HEK293 (cell line): ENCODE results near the gene VPS35L.
"Not testable (repeated sequence)": the region's sequence is repeated elsewhere in the genome, so short reads cannot be mapped to it uniquely, and the experiment has no call there.

Experiments
- CTCF ChIA-PET: fragments of 350-600 bp; formaldehyde crosslinking; extraction: SDS; loops from one replicate; lab custom pipeline; 2021; ENCODE audit warnings: antibody characterized with exemption; lab: Yijun Ruan, JAX
- POLR2A ChIA-PET: fragments of 300-600 bp; formaldehyde crosslinking; extraction: SDS; loops from one replicate; lab custom pipeline; 2020; ENCODE audit warnings: antibody characterized with exemption, inconsistent platforms; lab: Yijun Ruan, JAX
- H3K27ac ChIP-seq: fragments of 200-500 bp; sonication (Bioruptor generic); 2 replicates; pipeline ENCODE4 v1.5.1; 2014; ENCODE audit warnings: low read depth, low read length, control low read depth, inconsistent platforms; ENCODE audit errors: extremely low read depth
- H3K36me3 ChIP-seq, 2 experiments: fragments of 200-500 bp in 1 of 2; sonication (Bioruptor generic) in 1 of 2; 1 replicate in 1 of 2; 2 replicates in 1 of 2; pipeline ENCODE4 v1.5.1; 2014 to 2017; ENCODE audit warnings: inconsistent platforms in 2 of 2, low read length in 2 of 2; ENCODE audit not compliant: control insufficient read depth in 2 of 2, insufficient read depth in 1 of 2
- H3K4me1 ChIP-seq: fragments of 200-500 bp; sonication (Bioruptor generic); 2 replicates; pipeline ENCODE4 v1.5.1; 2014; ENCODE audit warnings: mild to moderate bottlenecking, low read length, inconsistent platforms; ENCODE audit not compliant: control insufficient read depth, insufficient read depth
- H3K4me3 ChIP-seq: 2 replicates; pipeline ENCODE4 v1.5.1; 2011; ENCODE audit warnings: low read depth, mild to moderate bottlenecking, control low read depth, low read length, moderate library complexity
- H3K9me3 ChIP-seq: fragments of 200-500 bp; sonication (Bioruptor generic); 2 replicates; pipeline ENCODE4 v1.5.1; 2014; ENCODE audit warnings: low read depth, low read length, inconsistent platforms; ENCODE audit not compliant: control insufficient read depth, insufficient read depth
- KLF1 ChIP-seq: fragments of 450-650 bp; formaldehyde crosslinking; IDR thresholded peaks from 2 replicates; pipeline ENCODE4 v1.5.1; 2016; ENCODE audit warnings: missing biosample characterization, missing genetic modification characterization
- KLF10 ChIP-seq: fragments of 450-650 bp; IDR thresholded peaks from 2 replicates; pipeline ENCODE4 v1.5.1; 2018; ENCODE audit warnings: missing biosample characterization, mild to moderate bottlenecking, missing genetic modification characterization
- PRDM1 ChIP-seq: fragments of 450-650 bp; formaldehyde crosslinking; IDR thresholded peaks from 2 replicates; pipeline ENCODE4; 2016; ENCODE audit warnings: missing biosample characterization, missing genetic modification characterization
- TCF7L2 ChIP-seq: IDR thresholded peaks from 2 replicates; pipeline ENCODE4 v1.6.1; 2011; ENCODE audit warnings: low read depth, mild to moderate bottlenecking, inconsistent platforms, low read length, moderate library complexity, borderline replicate concordance
- WT1 ChIP-seq: fragments of 450-650 bp; formaldehyde crosslinking; IDR thresholded peaks from 2 replicates; pipeline ENCODE4 v1.5.1; 2016; ENCODE audit warnings: missing biosample characterization, missing genetic modification characterization
- YY1 ChIP-seq: fragments of 450-650 bp; formaldehyde crosslinking; IDR thresholded peaks from 2 replicates; pipeline ENCODE4 v1.5.1; 2018; ENCODE audit warnings: missing biosample characterization, missing genetic modification characterization
- ZBTB17 ChIP-seq: fragments of 450-650 bp; formaldehyde crosslinking; IDR thresholded peaks from 2 replicates; pipeline ENCODE4 v1.5.1; 2016; ENCODE audit warnings: missing biosample characterization, missing genetic modification characterization
- ZBTB48 ChIP-seq: fragments of 450-650 bp; formaldehyde crosslinking; IDR thresholded peaks from 2 replicates; pipeline ENCODE4 v1.5.1; 2016; ENCODE audit warnings: missing biosample characterization, missing genetic modification characterization
- ZFP3 ChIP-seq: fragments of 450-650 bp; formaldehyde crosslinking; IDR thresholded peaks from 2 replicates; pipeline ENCODE4 v1.5.1; 2016; ENCODE audit warnings: low read depth, missing biosample characterization, missing genetic modification characterization
- ZFP37 ChIP-seq: fragments of 450-650 bp; formaldehyde crosslinking; IDR thresholded peaks from 2 replicates; pipeline ENCODE4 v1.5.1; 2016; ENCODE audit warnings: missing biosample characterization, missing genetic modification characterization
- ZNF132 ChIP-seq: fragments of 450-650 bp; formaldehyde crosslinking; IDR thresholded peaks from 2 replicates; pipeline ENCODE4 v1.5.1; 2017; ENCODE audit warnings: missing biosample characterization, missing genetic modification characterization, borderline replicate concordance
- ZNF138 ChIP-seq: fragments of 450-650 bp; formaldehyde crosslinking; IDR thresholded peaks from 2 replicates; pipeline ENCODE4 v1.5.1; 2016; ENCODE audit warnings: missing biosample characterization, missing genetic modification characterization, borderline replicate concordance
- ZNF146 ChIP-seq: fragments of 450-650 bp; formaldehyde crosslinking; IDR thresholded peaks from 2 replicates; pipeline ENCODE4 v1.5.1; 2016; ENCODE audit warnings: missing biosample characterization, missing genetic modification characterization
- ZNF19 ChIP-seq: fragments of 450-650 bp; formaldehyde crosslinking; IDR thresholded peaks from 2 replicates; pipeline ENCODE4; 2016; ENCODE audit warnings: missing biosample characterization, missing genetic modification characterization, low read depth
- ZNF354C ChIP-seq: fragments of 450-650 bp; formaldehyde crosslinking; IDR thresholded peaks from 2 replicates; pipeline ENCODE4 v1.5.1; 2016; ENCODE audit warnings: missing biosample characterization, missing genetic modification characterization, low read depth, borderline replicate concordance
- ZNF544 ChIP-seq: fragments of 450-650 bp; formaldehyde crosslinking; IDR thresholded peaks from 2 replicates; pipeline ENCODE4 v1.5.0; 2017; ENCODE audit warnings: missing biosample characterization, missing genetic modification characterization
- ZNF558 ChIP-seq: fragments of 450-650 bp; formaldehyde crosslinking; IDR thresholded peaks from 2 replicates; pipeline ENCODE4 v1.5.1; 2016; ENCODE audit warnings: missing biosample characterization, missing genetic modification characterization
- ZNF580 ChIP-seq: fragments of 450-650 bp; formaldehyde crosslinking; IDR thresholded peaks from 2 replicates; pipeline ENCODE4 v1.5.1; 2016; ENCODE audit warnings: missing biosample characterization, missing genetic modification characterization
- ZNF707 ChIP-seq: fragments of 450-650 bp; formaldehyde crosslinking; IDR thresholded peaks from 2 replicates; pipeline ENCODE4 v1.5.1; 2016; ENCODE audit warnings: missing biosample characterization, missing genetic modification characterization
- ZNF777 ChIP-seq: fragments of 450-650 bp; formaldehyde crosslinking; IDR thresholded peaks from 2 replicates; pipeline ENCODE4 v1.5.1; 2017; ENCODE audit warnings: missing biosample characterization, missing genetic modification characterization, borderline replicate concordance
- ZNF792 ChIP-seq: fragments of 450-650 bp; formaldehyde crosslinking; IDR thresholded peaks from 2 replicates; pipeline ENCODE4 v1.5.1; 2016; ENCODE audit warnings: missing biosample characterization, missing genetic modification characterization
- TF ChIP-seq, protein P1 (sequence below): fragments of 450-650 bp; formaldehyde crosslinking; IDR thresholded peaks from 2 replicates; pipeline ENCODE4 v1.5.1; 2017; ENCODE audit warnings: missing biosample characterization, missing genetic modification characterization
- TF ChIP-seq, protein P2 (sequence below): fragments of 450-650 bp; formaldehyde crosslinking; IDR thresholded peaks from 2 replicates; pipeline ENCODE4 v1.5.1; 2016; ENCODE audit warnings: missing biosample characterization, missing genetic modification characterization
- TF ChIP-seq, protein P3 (sequence below): fragments of 450-650 bp; formaldehyde crosslinking; conservative IDR thresholded peaks from 2 replicates; pipeline ENCODE4 v1.5.1; 2016; ENCODE audit warnings: low read depth, missing biosample characterization, missing genetic modification characterization
- TF ChIP-seq, protein P4 (sequence below): fragments of 450-650 bp; formaldehyde crosslinking; IDR thresholded peaks from 2 replicates; pipeline ENCODE4 v1.5.1; 2016; ENCODE audit warnings: missing biosample characterization, missing genetic modification characterization, borderline replicate concordance

Gene VPS35L

DNA sequence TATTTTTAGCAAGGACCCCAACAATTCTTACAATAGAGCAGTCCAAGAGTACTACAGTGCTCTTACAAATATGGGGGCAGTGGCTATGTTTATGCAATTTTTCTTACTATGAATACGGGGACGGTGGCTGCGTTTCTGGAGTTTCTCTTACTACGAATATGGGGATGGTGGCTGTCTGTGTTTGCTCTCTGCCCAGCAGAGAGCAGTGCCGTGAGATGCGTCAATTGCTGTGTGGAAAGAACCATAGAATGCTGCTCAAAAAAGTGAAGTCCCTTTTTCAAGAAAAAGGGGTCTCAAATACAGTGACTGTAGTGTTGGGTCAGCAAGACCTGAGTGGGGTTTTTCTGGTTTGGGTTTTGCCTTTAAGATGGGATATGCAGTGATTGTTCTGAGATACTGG is 108.7 kb downstream of the VPS35L start:
- no peak overlapping the region for H3K27ac ChIP-seq
- peaks cover 0 to 7% of the 10 kb centered on the region in 2 experiments; a peak in 2 of 3 replicates for H3K36me3 ChIP-seq
- H3K4me1 ChIP-seq = no peaks in the 10 kb centered on the region
- no peaks in the 10 kb centered on the region for H3K9me3 ChIP-seq
- H3K4me3 ChIP-seq = no peak overlapping the region
- ChIA-PET POLR2A (interaction anchor here (0.6 to 0.7 kb wide), 2 partner anchors 734 to 1079 kb away, joined by 4 to 7 read pairs; no protein-coding TSS in a partner anchor), CTCF (no interaction called here)
- TF ChIP-seq ZNF19 (tag by site-specific recombination) (no peak), ZNF707 (tag by site-specific recombination) (no peak), ZBTB48 (tag by site-specific recombination) (no peak), PRDM1 (tag by site-specific recombination) (no peak), ZNF792 (tag by site-specific recombination) (no peak), ZFP3 (tag by site-specific recombination) (no peak), TCF7L2 (no peak), ZFP37 (tag by site-specific recombination) (no peak), ZNF777 (tag by site-specific recombination) (no peak), YY1 (tag by site-specific recombination) (no peak)
- TF ChIP-seq, protein P1, sequence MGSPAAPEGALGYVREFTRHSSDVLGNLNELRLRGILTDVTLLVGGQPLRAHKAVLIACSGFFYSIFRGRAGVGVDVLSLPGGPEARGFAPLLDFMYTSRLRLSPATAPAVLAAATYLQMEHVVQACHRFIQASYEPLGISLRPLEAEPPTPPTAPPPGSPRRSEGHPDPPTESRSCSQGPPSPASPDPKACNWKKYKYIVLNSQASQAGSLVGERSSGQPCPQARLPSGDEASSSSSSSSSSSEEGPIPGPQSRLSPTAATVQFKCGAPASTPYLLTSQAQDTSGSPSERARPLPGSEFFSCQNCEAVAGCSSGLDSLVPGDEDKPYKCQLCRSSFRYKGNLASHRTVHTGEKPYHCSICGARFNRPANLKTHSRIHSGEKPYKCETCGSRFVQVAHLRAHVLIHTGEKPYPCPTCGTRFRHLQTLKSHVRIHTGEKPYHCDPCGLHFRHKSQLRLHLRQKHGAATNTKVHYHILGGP (tag by site-specific recombination) = no peak

DNA sequence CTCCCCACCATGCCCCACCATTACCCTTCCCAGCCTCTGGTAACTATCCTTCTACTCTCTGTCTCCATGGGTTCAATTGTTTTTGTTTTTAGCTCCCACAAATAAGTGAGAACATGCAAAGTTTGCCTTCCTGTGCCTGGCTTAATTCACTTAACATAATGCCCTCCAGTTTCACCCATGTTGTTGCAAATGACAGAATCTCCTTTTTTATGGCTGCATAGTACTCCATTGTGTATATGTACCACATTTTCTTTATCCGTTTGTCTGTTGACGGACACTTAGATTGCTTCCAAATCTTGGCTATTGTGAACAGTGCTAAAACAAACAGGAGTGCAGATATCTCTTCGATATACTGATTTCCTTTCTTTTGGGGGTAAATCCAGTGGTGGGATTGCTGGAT is 109.8 kb downstream of the VPS35L start:
- TF ChIP-seq ZNF580 (tag by site-specific recombination) (peak; percentile 78), ZNF146 (tag by site-specific recombination) (peak; percentile 98)
- CTCF ChIA-PET = interaction anchor here (0.9 kb wide), 1 partner anchor 59 kb away, joined by 3 read pairs; no protein-coding TSS in a partner anchor
- POLR2A ChIA-PET = not testable (repeated sequence)

DNA sequence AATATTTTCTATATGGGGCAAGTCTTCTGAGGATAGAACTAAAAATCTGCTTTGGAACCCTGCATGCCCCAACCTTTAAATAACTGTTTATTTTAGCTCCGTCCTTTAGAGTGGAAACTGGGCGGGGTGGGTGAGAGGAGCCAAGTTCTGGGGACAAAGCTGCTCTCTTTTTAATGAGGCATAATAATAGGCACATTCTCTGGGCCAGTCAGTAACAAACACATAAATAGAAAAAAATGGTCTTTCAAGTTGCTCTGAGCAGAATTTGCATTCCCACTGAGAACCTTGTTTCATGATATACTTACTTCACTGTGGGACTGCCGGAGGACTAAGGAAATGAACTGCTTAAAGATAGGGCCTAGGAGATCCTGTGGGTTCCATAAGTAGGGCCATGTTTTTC is 111.0 kb downstream of the VPS35L start:
- no peaks in the 10 kb centered on the region for H3K9me3 ChIP-seq
- no peaks in the 10 kb centered on the region for H3K4me1 ChIP-seq
- TF ChIP-seq ZNF558 (no peak), KLF10 (tag by site-specific recombination) (no peak), ZNF19 (tag by site-specific recombination) (no peak), WT1 (tag by site-specific recombination) (no peak), ZNF132 (no peak), ZNF138 (tag by site-specific recombination) (no peak), ZNF544 (no peak), KLF1 (tag by site-specific recombination) (no peak), ZBTB17 (tag by site-specific recombination) (no peak), ZNF354C (no peak)
- TF ChIP-seq, protein P2, sequence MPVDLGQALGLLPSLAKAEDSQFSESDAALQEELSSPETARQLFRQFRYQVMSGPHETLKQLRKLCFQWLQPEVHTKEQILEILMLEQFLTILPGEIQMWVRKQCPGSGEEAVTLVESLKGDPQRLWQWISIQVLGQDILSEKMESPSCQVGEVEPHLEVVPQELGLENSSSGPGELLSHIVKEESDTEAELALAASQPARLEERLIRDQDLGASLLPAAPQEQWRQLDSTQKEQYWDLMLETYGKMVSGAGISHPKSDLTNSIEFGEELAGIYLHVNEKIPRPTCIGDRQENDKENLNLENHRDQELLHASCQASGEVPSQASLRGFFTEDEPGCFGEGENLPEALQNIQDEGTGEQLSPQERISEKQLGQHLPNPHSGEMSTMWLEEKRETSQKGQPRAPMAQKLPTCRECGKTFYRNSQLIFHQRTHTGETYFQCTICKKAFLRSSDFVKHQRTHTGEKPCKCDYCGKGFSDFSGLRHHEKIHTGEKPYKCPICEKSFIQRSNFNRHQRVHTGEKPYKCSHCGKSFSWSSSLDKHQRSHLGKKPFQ = no peak
- TF ChIP-seq, protein P3, sequence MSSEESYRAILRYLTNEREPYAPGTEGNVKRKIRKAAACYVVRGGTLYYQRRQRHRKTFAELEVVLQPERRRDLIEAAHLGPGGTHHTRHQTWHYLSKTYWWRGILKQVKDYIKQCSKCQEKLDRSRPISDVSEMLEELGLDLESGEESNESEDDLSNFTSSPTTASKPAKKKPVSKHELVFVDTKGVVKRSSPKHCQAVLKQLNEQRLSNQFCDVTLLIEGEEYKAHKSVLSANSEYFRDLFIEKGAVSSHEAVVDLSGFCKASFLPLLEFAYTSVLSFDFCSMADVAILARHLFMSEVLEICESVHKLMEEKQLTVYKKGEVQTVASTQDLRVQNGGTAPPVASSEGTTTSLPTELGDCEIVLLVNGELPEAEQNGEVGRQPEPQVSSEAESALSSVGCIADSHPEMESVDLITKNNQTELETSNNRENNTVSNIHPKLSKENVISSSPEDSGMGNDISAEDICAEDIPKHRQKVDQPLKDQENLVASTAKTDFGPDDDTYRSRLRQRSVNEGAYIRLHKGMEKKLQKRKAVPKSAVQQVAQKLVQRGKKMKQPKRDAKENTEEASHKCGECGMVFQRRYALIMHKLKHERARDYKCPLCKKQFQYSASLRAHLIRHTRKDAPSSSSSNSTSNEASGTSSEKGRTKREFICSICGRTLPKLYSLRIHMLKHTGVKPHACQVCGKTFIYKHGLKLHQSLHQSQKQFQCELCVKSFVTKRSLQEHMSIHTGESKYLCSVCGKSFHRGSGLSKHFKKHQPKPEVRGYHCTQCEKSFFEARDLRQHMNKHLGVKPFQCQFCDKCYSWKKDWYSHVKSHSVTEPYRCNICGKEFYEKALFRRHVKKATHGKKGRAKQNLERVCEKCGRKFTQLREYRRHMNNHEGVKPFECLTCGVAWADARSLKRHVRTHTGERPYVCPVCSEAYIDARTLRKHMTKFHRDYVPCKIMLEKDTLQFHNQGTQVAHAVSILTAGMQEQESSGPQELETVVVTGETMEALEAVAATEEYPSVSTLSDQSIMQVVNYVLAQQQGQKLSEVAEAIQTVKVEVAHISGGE = no peak
- TF ChIP-seq, protein P4, sequence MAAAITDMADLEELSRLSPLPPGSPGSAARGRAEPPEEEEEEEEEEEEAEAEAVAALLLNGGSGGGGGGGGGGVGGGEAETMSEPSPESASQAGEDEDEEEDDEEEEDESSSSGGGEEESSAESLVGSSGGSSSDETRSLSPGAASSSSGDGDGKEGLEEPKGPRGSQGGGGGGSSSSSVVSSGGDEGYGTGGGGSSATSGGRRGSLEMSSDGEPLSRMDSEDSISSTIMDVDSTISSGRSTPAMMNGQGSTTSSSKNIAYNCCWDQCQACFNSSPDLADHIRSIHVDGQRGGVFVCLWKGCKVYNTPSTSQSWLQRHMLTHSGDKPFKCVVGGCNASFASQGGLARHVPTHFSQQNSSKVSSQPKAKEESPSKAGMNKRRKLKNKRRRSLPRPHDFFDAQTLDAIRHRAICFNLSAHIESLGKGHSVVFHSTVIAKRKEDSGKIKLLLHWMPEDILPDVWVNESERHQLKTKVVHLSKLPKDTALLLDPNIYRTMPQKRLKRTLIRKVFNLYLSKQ (tag by site-specific recombination) = no peak
- H3K27ac ChIP-seq = no peak overlapping the region
- ChIA-PET POLR2A (no interaction called here), CTCF (interaction anchor here (0.7 kb wide), 1 partner anchor 292 kb away, joined by 3 read pairs; no protein-coding TSS in a partner anchor)
- H3K36me3 ChIP-seq = peaks cover 0 to 7% of the 10 kb centered on the region in 2 experiments; a peak in 2 of 3 replicates
- no peak overlapping the region for H3K4me3 ChIP-seq

More for the DNA sequence above, 109.8 kb downstream of the VPS35L start:
- H3K4me1 ChIP-seq, H3K9me3 ChIP-seq, H3K4me3 ChIP-seq, H3K36me3 ChIP-seq, H3K27ac ChIP-seq: not testable (repeated sequence)
